HG03521 (cell line): ENCODE data around the gene SPHK2.

ENCODE experiments used
- ATAC-seq: cut with Tn5 transposase; IDR thresholded peaks from one replicate; pipeline ENCODE4 v1.9.1; 2021; ENCODE audit warnings: mild to moderate bottlenecking, moderate library complexity; ENCODE audit not compliant: unreplicated experiment

Gene SPHK2

DNA sequence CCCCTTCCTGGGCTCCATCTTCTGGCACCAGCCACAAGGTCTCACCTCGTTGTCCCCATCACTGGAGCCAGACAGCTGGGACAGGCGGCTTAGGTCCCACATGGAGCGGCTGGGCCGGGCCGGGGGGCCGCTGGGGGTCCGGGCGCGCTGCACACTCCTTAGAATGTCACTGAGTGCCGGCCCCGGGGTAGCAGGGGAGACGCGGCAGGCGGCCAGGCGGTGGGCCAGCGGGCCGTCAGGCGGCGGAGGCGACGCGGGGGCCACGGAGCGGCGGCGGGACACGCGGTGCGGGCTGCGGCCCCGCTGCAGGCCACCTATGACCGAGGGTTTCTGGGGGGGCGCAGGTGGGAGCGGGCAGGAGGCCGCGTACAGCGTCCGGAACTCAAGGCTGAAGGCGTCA is 15.9 kb upstream of the SPHK2 start:
- no peak for ATAC-seq

DNA sequence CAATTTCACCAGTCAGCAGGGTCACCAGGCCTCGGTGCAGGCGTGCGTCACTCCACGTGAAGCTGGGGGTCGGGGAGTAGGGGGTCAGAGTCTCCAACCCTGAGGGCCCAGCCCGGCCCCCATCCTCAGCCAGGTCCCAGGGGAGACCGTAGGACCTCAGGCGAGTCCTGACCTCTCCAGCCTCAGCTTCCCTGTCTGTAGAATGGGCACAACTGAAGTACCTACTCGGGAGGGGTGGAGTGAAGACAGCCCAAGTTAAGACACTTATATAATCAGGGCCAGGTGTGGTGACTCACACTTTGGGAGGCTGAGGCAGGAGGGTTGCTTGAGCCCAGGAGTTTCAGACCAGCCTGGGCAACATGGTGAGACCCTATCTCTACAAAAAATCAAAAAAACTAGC is 15.5 kb upstream of the SPHK2 start:
- ATAC-seq = no peak

DNA sequence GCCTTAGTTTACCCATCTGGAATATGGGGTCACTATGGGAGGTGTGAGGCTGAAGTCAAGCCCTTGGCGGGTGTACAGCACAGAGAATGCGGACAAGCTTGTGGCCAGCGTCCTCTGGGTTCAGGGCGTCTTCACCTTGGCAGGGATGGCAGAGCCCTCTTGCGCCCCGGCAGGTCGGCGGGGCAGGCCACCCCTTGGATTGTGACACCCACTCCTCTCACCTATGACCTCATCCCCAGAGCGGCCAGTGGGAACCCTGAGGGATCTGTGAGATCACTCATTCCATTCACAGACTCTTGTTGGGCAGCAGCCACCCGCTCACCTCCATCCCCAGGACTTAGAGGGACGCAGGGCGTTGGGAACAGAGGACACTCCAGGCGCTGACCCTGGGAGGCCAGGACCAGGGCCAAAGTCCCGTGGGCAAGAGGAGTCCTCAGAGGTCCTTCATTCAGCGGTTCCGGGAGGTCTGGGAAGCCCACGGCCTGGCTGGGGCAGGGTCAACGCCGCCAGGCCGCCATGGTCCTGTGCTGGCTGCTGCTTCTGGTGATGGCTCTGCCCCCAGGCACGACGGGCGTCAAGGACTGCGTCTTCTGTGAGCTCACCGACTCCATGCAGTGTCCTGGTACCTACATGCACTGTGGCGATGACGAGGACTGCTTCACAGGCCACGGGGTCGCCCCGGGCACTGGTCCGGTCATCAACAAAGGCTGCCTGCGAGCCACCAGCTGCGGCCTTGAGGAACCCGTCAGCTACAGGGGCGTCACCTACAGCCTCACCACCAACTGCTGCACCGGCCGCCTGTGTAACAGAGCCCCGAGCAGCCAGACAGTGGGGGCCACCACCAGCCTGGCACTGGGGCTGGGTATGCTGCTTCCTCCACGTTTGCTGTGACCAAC is 12.6 kb upstream of the SPHK2 start, which contains the start of gene SPACA4:
SPACA4 (plus strand) TSS at position 280 of the 896 bp plus-strand sequence; CDS start at position 517, 237 bp downstream.
- ATAC-seq = no peak

DNA sequence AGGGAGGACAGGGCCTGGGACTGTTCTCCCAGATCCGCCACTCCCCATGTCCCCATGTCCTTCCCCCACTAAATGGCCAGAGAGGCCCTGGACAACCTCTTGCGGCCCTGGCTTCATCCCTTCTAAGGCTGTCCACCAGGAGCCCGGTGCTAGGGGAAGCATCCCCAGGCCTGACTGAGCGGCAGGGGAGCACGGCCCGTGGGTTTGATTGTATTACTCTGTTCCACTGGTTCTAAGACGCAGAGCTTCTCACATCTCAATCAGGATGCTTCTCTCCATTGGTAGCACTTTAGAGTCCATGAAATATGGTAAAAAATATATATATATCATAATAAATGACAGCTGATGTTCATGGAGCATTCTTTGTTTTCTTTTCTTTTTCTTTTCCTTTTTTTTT is 11.9 kb upstream of the SPHK2 start:
- ATAC-seq = no peak

DNA sequence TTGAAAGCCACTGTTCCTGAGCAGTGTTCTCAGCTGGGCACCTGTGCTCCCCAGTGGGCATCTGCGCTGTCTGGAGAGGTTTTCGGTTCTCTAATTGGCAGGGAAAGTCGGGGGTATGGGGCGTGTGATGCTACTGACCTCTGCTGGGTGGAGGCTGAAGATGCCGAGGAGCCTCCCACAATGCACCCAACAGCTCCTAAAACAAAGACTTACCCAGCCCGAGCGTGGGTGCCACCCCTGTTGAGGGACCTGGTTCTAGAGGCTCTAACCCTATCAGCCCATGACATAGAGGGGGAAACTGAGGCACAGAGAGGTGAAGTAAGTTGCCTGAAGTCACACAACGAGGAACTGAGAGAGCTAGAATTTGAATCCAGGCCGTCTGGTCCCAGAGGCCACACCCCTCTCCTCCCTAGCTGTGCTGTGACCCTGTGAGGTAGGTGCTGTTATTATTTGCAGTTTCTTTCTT is 10.5 kb upstream of the SPHK2 start:
- no peak for ATAC-seq

DNA sequence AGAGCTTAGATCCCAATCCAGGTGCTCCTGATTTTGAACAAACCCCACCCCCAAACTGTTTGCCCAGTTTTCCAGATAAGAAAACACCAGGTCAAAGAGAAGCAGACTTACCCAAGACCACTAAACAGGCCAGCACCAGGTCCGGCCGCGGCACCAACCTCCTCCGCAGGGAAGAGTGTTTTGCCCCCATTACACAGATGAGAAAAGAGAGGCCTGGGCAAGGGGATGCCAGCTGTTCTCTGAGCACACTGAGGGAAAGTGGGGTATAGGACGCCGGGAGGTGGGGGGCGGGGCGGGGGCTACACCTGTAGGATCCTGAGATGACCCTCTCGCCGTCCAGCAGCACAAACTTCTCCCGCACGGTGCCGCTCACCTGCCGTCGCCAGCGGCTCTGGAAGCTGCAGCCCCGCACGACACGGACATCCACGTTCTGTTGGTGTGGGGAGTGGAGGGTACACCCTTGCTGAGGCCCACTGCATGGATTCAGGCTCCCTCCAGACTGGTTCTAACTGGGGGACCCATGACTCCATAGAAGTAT is 9.7 kb upstream of the SPHK2 start:
- no peak for ATAC-seq

DNA sequence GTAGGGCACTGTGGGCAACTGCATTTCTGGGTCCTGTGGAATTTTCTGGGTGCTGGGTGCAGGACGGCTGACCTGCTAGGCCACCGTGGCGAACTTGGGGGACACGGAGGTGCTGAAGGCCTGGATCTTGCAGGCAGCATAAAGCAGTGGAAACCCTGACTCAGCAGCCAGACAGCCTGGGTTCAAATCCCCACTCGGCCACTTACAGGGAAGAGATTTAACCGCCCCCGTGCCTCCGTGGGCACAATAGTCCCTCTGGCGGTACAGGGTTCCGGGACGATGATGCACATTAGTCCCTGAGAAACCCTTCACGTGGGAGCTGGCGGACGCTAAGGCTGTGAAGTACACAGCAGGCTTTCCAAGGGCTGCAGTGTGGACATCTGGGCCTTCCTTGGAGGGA is 7.4 kb upstream of the SPHK2 start:
- ATAC-seq = no peak

DNA sequence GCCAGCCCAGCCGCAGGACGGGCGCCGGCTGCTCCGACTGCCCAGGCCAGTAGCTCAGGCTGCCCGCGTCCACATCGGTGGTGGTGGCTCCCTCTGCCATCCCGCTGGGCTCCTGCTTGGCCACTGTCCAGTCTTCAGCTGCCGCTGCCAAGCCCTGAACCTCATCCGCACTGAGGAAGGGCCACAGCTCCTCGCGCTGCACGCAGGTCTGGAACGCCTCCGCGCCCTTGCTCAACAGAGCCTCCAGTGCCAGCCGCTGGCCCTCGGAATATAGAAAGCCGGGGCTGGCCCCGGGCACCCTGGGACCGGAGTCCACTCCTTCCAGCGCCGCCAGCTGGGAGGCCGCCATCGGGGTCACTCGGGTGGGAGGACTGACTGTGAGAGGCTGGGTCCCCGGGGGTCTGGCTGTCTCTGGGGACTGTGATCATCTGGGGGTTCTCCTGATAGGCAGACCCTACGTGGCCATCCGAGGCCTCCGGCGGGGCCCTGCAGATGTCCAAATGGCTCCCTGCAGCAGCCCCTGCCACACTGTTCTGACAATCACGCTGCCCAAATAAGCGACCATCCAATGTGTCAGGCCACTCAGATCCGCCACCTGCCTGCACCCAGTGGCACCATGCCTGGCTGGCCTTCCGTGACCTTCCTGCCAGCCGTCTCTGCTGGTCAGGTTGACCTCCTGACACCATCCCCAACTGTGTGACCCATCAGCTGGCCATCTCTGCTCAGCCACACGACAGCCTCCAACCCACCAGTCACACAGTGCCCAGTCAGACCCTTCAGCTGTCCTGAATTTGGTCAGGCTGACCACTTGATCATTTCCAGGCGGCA is 6.1 kb upstream of the SPHK2 start:
- ATAC-seq = no peak

DNA sequence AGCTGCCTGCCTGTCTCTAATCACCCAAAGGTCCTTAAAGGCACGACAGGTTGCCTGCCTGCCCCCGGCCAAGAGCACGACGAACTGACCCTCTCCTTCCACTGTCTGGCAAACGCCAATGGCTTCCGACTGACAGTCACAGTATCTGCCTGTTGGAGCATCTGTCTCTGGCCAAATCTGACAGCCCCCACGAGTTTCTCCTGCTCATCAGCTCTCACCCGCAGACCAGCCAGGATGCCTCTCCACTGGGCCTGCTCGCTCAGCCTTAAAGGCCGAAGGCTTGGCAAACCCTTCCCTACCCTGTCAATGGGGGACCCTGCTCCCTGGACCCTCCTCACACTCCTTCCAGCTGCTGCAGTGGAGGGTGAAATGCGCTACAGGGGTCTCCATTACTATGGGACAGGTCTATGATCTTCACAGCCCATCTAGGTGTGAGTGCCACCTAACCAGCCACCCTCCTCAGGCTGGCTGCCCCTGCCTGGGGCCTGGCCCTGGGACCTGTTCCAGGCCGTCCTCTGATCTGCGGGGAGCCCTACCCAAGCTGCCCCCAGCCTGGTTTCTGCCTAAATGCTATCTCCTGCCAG is 5.4 kb upstream of the SPHK2 start:
- ATAC-seq = no peak

DNA sequence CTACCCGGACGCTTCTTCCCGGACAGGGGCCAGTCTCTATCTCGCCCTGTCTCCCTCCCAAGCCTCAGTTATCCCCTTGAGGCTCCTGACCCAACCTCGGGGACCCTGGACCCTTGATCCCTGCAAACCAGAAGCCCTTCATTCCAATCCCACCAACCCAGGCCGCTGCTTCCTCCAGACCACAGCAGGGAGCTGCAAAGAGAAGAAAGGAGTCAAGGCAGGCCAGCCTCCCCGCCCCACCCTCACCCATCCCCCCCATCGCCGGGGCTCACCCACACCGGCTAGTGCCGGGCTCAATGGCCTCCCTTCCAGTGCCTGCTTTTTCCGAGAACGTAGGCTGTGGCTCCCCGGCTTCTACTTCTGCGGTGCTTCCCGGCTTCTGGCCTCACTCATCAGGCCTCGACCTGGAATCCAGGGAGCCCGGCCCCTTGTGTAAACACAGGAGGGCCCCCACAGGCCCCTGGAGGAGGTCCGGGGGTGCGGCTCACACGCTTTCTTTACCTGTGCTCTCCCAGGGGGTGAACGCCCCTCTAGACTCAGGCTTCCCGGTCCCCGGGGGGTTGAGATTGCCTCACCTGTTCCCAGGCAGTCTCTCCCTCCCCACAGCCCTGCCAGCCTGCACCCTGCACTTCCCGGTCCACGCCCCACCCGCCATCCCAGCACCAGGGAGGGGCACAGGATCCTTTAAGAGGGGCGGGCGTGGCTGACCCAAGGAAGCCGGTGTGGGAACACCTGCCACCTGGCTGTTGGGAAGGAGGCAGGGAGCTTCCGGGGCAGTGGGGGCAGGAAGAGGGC is 4.7 kb upstream of the SPHK2 start, which contains the start of gene FAM83E:
FAM83E (minus strand) TSS at position 641 of the 795 bp plus-strand sequence. CDS start 1,704 bp downstream, outside the sequence.
- no peak for ATAC-seq

DNA sequence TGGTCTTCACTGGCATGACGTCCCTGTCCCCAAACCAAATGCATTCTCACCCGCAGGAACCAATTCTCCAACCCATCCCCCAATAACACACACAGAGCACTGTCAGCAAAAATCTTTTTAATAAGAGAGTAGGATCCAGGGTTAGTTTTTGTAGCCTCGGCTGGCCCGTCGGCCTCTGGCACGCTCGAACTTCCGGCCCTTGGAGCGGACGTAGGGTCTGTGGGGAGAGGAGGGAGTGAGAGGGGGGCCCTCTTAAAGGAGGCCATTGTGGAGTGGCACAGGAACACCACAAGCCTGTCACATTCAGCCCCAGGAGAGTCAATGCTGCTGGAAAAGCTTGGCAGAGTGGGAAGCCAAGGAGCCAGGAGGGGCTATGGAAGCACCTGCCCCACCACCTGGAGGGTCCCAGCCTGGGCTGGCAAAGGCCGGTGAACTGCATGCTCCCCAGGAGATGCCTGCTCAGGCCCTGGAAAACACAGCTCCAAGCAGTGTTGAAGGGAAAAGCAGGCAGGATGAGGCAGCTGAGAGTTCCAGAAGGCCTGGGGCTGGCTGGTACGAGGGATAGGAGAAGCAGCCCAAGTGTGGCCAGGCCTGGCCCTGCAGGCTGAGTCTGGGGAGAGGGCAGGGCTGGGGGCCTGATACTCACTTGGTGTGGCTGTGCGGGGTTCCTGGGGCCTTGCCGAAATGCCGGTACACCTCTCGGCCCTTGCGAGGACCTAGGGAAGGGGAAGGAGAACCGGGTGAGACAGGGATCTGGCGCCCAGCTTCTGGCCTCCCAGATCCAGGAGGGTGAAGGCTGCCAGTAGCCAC is 3.9 kb upstream of the SPHK2 start:
- ATAC-seq = no peak

DNA sequence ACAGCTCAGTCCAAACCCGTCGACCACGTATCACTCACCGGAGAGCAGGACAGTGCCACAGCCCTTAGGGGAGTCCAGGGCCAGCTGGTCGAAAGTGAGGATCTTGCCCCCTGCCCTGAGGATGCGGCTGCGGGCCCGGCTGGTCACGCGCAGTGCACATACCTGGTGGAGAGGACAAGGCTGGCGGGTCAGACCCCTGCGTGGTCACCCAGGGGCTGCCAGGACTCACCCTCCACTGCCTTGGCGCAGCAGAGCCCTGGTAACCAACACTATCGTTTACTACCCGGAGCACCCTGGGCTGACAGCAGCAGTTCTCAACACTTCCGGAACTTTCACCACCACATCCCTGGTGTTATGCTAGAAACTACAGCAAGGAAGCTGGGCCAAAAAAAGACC is 3.3 kb upstream of the SPHK2 start:
- ATAC-seq = no peak

DNA sequence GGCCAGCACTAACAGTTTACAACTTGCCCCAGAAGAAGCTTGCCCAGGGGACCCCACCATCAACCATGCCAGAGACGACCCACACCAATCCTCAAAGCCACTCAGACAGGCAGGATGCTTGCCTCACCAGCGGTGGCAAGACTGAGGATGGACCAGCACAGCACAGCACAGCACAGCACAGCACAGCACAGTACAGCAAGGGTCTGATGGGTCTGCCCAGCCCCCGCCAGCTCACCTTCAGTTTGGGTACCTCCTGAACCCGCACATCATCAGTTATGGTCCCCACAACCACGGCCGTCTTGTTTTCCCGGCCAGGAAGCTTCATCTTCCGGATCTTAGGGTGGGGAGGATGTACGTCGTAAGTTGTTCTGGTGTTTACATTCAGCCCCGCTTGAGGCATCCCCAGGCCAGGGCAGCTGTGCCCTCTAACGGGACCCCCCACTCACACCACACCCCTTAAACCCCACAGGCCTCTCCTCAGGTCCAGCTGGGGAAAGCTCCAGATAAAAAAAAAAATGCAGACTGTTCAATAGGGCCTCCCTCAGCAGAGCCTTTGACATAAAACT is 2.7 kb upstream of the SPHK2 start:
- ATAC-seq = no peak

DNA sequence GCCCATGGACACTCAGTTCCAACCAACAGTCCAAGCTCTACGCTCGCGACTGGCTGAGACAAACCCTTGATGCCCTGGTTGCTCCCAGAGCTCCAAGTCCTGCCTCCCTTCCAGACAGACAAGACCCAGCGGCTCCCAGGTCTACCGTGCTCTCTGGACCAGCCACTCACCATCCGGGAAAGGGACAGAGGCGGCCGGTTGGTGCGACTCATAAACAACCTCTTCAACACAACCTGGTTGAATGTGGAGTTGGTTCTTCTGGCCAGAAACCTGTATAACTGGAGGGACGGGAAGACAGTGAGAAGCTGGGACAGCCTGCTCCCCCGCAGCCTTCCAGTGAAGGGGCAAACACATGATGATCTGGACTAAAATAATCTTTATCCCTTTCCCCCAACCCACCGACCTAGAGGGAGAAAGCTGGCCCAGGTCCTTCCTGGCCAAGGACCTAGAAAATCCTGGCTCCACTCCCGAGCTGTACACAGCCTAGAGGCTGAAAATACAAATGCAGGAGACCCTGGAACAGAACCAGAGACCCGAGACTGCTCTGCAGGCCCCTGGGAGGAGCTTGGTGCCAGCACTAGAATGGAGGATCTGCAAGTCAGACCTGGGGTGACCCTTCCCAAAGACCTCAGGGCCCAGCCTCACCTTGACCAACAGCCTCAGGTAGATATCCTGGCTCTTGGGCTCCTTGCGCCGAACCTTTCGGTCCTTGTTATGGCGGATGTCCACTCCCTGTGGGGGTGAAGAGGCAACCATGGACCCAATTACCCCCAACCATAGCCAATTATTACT is 2.0 kb upstream of the SPHK2 start:
- ATAC-seq = no peak

DNA sequence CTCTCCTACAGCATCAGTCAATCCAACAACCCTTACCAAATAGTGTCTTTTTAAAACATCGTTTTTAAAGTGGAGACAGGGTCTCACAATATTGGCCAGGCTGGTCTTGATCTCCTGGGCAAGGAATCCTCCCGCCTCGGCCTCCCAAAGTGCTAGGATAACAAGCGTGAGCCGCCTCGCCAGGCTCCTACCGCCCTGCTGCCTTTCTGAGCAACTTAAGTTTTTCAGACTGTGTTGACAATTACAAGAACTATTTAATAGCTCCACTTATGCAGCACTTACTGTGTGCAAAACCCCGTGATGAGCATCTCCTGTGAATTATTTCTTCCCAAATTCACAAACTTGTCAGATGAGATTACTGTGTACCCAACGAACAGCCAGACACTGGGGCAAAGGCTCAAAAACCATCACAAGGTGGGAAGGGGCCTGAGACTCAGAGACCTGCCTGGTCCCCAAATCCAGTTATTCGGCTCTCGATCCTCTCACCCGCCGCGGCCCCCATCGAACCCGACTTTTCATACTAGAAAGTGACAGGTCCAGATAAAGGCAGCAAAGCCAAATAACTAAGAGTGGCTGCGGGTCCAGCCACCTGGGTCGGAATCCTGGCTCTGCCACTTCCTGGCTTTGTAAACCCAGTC is 909 bp upstream of the SPHK2 start:
- no peak for ATAC-seq

DNA sequence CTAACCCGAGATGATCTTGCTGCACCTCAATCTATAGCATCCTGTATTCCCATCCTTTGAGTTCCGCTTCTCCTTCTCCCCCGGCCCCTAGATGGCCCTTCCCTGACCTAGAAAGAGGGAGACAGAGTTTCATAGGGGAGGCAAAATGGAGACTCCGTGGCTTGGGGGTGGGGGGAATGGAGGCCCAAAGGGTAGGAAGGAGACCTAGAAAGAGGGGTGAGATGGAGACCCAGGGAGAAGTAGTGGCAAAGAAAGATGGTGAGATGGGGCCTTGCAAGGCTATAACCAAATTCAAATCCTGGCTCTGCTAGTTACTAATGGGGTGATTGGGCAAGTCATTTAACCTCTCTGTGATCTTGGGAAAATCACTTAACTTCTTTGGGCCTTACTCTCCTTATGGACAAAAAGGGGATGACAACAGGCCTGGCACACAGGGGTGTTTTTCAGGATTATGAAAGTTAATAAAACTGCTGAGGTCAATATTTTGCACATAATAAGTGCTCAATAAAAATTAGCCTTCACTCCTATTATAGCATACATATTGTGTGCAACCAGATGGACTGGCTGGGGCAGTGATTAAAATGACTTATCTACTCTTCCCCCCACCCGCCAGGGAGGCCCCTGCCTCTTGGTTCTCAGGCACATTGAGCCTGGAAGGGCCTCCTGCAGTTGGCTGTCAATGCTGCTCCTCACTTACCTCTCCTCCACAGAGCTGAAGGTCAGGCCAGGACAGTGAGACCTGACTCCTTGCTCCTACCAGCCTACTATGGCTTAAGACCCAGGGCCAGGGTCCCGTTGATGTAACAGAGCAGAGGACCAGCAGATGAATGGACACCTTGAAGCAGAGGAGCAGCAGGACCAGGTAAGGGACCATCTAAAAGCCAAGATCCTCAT is 633 bp downstream of the SPHK2 start:
- ATAC-seq = no peak

DNA sequence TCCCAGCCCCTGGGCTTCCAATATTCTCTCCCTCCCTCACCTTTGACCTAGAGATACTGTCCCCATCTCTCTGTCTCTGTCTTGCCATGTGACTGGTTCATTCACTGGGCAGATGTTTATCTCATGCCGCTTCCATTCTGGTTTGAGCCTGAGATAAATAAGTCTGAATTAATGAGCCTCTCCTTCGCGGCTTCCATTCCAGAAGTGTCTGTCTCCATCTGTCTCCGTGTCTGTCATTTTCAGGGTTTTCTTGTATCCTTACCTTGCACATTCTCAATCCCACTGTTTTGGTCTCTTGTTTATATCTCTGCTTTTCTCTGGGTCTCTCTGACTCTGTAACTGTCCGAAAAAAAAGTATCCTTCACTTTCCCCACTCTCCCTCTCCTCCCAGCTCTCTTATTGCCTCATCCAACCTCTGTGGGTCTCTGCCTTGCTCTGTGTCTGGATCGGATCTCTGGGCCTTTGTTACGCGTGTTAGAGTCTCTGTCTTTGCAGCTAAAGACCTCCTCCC is 4.3 kb downstream of the SPHK2 start:
- no peak for ATAC-seq
